Glutamatergic neuron (in vitro differentiated cells): ENCODE data around the gene OR4D1. TPM values are rescaled to one million over a fixed set of nuclear protein-coding genes. Genes with fewer than 3 reads are reported as not detected.
"Not testable (repeated sequence)": the region's sequence is repeated elsewhere in the genome, so short reads cannot be mapped to it uniquely, and the experiment has no call there.

Experiments
- DNase-seq: peaks from one replicate; pipeline ENCODE4 v3.0.0; 2022
- H3K27ac Mint-ChIP-seq: one replicate; pipeline ENCODE4 v1.8.0; 2020; ENCODE audit warnings: mild to moderate bottlenecking, mixed read lengths, inconsistent platforms; ENCODE audit not compliant: unreplicated experiment
- H3K27me3 Mint-ChIP-seq: one replicate; pipeline ENCODE4 v1.8.0; 2020; ENCODE audit warnings: mild to moderate bottlenecking, moderate library complexity, mixed read lengths, inconsistent platforms; ENCODE audit not compliant: unreplicated experiment
- H3K36me3 Mint-ChIP-seq: one replicate; pipeline ENCODE4 v1.8.0; 2020; ENCODE audit warnings: mild to moderate bottlenecking, mixed read lengths, inconsistent platforms; ENCODE audit not compliant: unreplicated experiment
- H3K4me1 Mint-ChIP-seq: one replicate; pipeline ENCODE4 v1.8.0; 2020; ENCODE audit warnings: mild to moderate bottlenecking, low read depth, mixed read lengths, inconsistent platforms; ENCODE audit not compliant: unreplicated experiment
- H3K4me3 Mint-ChIP-seq: one replicate; pipeline ENCODE4 v1.8.0; 2020; ENCODE audit warnings: mild to moderate bottlenecking, mixed read lengths, inconsistent platforms; ENCODE audit not compliant: unreplicated experiment
- H3K9me3 Mint-ChIP-seq: one replicate; pipeline ENCODE4 v1.8.0; 2020; ENCODE audit warnings: mild to moderate bottlenecking, moderate library complexity, mixed read lengths, inconsistent platforms; ENCODE audit not compliant: unreplicated experiment
- total RNA-seq: library from RNA; stranded (reverse); fragmentation: NEBNext Ultra II Directional; extraction: Animal tissue kit (Norgen Biotek cat#: 25700); gene quantifications from one replicate; pipeline ENCODE4 v1.2.1, GENCODE V29; 2021; ENCODE audit not compliant: unreplicated experiment
- TF ChIP-seq, protein P1 (sequence below): fragments of 200-600 bp; sonication (generic); IDR thresholded peaks from one replicate; pipeline ENCODE4 v1.5.0; 2021; ENCODE audit not compliant: partially characterized antibody, unreplicated experiment

OR4D1 gene
- total RNA-seq, 1 donor from 2014 or later = not detected

GRCh38 chr17:58117382-58117781 lies 30.8 kb upstream of the OR4D1 start:
- no peak for DNase-seq
- Mint-ChIP-seq H3K27me3 (peaks cover 8% of the 10 kb centered on the region), H3K27ac (no peak overlapping the region), H3K4me1 (peaks cover 4% of the 10 kb centered on the region), H3K9me3 (peaks cover 4% of the 10 kb centered on the region), H3K4me3 (no peak overlapping the region), H3K36me3 (no peaks in the 10 kb centered on the region)
- TF ChIP-seq, protein P1, sequence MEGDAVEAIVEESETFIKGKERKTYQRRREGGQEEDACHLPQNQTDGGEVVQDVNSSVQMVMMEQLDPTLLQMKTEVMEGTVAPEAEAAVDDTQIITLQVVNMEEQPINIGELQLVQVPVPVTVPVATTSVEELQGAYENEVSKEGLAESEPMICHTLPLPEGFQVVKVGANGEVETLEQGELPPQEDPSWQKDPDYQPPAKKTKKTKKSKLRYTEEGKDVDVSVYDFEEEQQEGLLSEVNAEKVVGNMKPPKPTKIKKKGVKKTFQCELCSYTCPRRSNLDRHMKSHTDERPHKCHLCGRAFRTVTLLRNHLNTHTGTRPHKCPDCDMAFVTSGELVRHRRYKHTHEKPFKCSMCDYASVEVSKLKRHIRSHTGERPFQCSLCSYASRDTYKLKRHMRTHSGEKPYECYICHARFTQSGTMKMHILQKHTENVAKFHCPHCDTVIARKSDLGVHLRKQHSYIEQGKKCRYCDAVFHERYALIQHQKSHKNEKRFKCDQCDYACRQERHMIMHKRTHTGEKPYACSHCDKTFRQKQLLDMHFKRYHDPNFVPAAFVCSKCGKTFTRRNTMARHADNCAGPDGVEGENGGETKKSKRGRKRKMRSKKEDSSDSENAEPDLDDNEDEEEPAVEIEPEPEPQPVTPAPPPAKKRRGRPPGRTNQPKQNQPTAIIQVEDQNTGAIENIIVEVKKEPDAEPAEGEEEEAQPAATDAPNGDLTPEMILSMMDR = no peak

DNA sequence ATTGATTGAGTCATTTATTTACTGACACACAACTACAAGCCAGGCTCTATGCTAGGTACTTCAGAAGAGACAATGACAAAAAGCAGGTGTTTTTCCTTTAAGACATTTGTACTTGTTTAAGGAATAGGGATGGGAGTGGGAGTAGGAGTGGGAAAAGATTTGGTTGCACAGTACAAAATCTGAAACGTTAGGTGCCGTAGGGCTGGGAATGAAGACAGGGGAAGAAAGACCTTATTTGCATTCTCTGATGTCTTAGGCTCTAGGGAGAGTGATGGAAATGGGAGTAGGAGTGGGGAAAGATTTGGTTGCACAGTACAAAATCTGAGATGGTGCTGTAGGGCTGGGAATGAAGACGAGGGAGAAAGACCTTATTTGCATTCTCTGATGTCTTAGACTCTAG lies 28.7 kb upstream of the OR4D1 start:
- H3K27me3 Mint-ChIP-seq = peaks cover 7% of the 10 kb centered on the region
- peaks cover 4% of the 10 kb centered on the region for H3K9me3 Mint-ChIP-seq
- no peak overlapping the region for H3K27ac Mint-ChIP-seq
- no peak overlapping the region for H3K4me3 Mint-ChIP-seq
- peaks cover 4% of the 10 kb centered on the region for H3K4me1 Mint-ChIP-seq
- DNase-seq = no peak
- H3K36me3 Mint-ChIP-seq = no peaks in the 10 kb centered on the region
- TF ChIP-seq, protein P1 = no peak

GRCh38 chr17:58120195-58120822 lies 27.9 kb upstream of the OR4D1 start:
- Mint-ChIP-seq H3K36me3 (no peaks in the 10 kb centered on the region), H3K4me1 (peaks cover 4% of the 10 kb centered on the region), H3K9me3 (peaks cover 4% of the 10 kb centered on the region), H3K27me3 (peaks cover 7% of the 10 kb centered on the region), H3K27ac (no peak overlapping the region), H3K4me3 (no peak overlapping the region)
- DNase-seq = no peak
- TF ChIP-seq, protein P1 = no peak

- Mint-ChIP-seq H3K9me3 (peaks cover 4% of the 10 kb centered on the region), H3K27me3 (peaks cover 7% of the 10 kb centered on the region), H3K27ac (no peak overlapping the region), H3K4me1 (peaks cover 4% of the 10 kb centered on the region), H3K4me3 (no peak overlapping the region), H3K36me3 (no peaks in the 10 kb centered on the region)
- DNase-seq = no peak
- TF ChIP-seq, protein P1 = no peak
Observed at GRCh38 chr17:58121925-58122324, 26.3 kb upstream of the OR4D1 start.

- Mint-ChIP-seq H3K27ac (no peak overlapping the region), H3K27me3 (peaks cover 2% of the 10 kb centered on the region), H3K4me1 (no peaks in the 10 kb centered on the region), H3K4me3 (no peak overlapping the region), H3K36me3 (no peaks in the 10 kb centered on the region), H3K9me3 (no peaks in the 10 kb centered on the region)
- DNase-seq = no peak
- TF ChIP-seq, protein P1 = no peak
Observed at GRCh38 chr17:58127846-58128245, 20.3 kb upstream of the OR4D1 start.

GRCh38 chr17:58132697-58133096 lies 15.5 kb upstream of the OR4D1 start:
- H3K9me3 Mint-ChIP-seq, H3K27ac Mint-ChIP-seq, H3K4me1 Mint-ChIP-seq, H3K4me3 Mint-ChIP-seq, H3K27me3 Mint-ChIP-seq, DNase-seq, H3K36me3 Mint-ChIP-seq: not testable (repeated sequence)
